Measurements from ENCODE around the gene PIGT.

PIGT gene

DNA sequence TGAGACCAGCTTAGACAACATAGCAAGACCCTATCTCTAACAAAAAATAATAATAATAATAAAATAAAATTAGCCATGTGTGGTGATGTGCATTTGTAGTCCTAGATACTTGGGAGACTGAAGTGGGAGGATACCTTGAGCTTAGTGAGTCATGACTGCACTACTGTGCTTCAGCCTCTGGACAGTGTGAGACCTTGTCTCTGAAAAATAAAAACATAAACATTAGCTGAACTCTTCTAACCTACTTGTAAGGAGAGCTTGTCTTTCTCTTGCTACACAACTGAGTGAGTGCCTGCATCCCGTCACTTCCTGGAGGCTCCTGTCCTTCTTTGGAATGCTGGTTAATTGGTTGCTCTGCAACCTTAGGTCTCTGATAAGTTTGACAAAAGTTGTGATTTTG lies 13.0 kb upstream of the PIGT start:
- DNase-seq: no peak

DNA sequence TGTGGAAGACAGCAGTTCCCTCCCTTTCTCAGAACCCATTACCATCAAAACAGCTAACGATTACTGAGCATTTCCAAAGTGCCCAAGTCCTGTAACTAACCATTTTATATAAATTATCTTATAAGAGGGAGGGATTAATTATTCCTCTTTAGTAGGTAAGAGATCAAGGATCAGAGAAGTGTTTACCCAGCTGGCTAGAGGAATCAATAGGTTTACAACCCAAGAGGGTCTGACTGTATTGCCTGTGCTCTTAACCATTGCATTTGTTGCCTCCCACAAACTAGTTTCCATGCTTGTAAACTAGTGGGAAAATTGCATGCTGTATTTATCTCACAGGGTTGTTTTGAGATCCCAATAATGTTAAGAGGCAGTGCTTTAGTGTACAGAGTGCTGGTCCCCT lies 11.5 kb upstream of the PIGT start:
- DNase-seq: peak; percentile 54

DNA sequence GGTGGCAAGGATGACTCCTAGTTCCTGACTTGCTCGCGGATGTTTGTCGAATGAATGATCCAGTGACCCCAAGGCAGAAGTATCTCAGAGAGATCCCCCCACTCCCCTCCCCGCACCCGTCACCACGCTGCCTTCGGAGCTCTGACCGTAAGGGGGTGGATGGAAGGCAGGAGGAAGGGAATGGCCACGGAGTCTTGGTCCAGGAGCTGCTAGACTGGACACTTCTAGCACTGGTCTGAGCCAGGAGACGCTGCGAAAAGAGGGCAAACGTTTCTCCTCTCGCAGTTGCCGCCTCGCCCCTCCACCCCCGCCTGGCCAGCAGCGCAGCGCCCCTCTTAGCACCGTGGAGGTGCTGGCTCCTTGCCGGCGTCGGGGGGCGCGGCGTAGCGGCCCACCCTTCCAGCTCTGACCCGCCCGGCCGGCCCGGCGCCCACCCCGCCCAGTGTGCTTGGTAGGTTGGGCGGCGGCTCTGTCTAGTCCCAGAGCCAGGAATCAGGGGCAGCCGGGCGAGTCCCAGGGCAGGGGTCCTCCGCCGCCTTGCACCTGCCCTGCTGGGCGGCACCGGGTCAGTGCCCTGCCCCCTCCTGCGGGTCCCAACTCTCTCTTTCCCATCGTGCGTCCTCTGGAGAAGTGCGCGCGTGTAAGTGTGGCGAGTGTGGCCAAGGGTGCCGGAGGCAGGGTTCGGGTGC lies 10.2 kb upstream of the PIGT start:
- peak; percentile 54 for DNase-seq

DNA sequence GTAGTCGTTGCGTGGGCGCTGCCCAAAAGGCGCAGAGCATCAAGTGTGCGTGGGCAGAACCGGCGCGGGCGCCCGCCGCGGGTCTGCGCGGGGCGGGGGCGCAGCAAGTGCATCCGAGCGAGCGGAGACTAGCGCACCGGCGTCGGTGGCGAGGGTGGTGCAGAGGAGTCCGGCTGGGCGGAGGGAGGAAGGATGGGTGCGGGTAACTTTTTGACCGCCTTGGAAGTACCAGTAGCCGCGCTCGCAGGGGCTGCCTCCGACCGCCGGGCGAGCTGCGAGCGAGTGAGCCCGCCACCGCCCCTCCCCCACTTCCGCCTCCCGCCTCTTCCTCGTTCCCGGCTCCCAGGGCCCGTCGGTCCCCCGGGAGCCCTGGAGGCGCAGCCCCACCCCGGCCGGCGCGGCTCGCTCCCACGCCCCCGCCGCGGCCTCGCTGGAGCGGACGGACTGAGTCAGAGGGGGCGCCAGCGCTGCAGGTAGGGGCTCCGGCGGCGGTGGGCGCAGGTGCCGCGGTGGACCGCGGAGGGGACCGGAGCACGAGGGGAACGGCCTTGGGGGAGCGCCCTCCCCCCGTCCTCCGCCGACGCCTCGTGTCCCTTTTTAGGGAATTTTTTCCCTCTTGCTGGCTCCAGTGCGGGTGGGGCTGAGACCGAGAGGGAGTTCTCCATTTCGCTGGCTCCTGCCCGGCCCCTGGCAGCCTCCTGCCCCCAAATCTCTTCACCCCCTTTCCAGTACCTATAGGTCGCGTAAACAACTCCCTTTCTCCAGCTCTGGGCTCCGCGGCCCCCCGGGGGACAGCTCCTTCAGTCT lies 9.5 kb upstream of the PIGT start:
- peak; percentile 78 for DNase-seq

DNA sequence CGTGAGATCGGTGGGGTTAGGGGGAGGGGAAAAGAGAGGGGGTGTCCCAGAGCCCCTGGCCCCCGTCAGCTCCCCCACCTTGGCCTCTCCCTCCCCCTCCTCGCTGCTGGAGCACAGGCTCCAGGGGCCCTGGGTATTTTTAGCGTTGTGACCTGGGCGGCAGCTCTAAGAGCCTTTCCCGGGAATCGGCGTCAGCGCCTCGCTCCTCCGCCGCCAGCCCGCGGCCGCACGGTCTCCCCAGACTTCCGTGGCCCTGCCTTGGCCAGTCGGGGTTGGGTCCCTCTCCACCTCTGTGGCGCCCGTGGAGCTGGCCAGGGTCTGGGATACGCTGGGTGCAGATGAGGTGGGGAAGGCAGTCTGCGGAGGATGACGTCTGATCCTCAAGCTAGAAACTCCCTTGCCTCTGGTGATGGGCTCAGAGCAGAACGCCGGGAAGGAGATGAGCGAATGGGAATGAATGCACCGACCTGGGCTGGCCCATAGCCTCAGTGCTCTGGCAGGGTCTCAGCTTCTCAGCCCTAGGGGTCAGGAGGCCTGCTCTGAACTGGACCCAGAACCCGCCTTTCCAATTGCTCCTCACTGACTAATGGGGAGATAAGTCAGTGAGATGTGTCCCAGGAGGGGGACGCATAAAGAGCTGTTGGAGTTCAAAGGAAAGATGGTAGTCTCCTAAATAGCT lies 8.7 kb upstream of the PIGT start:
- DNase-seq: peak; percentile 57

DNA sequence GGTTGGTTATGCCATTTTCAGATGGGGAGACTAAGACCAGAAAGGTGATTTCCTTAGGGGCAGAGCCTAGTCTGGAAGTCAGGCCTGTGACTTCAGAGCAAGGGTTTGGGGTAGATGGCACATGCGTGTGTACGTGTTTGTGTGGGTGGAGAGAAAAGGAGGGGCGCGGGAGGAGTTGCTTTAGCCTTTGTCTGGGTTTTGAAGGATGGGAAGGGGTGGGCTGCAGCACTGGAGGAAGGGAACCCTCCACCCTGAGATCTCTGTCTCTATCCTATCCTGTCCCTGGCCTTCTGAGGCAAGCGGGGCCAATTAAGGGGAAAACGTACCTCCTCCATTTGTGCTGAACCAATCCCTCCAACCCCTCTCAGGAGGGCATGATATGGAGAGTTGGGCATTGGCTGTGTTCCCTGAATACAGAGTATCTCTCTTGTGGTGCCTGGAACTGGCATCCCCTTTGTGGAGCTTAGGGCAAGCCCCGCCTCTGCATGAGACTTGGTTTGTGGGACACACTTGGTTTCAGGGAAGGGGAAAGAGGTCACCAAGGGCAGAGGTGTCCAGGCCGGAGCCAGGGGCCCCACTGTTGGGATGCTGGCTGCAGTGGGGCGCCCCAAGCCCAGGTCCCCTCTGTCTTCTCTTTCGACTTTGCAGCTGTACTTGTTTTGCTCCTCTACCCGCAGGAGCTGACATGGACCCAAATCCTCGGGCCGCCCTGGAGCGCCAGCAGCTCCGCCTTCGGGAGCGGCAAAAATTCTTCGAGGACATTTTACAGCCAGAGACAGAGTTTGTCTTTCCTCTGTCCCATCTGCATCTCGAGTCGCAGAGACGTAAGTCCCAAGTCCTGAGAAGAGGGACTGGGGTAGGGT lies 7.9 kb upstream of the PIGT start, which contains the start of gene DBNDD2:
TSS of gene DBNDD2 (plus strand) at position 507 of the 863 bp plus-strand sequence. CDS start at position 686, 179 bp downstream.
- DNase-seq: no peak

DNA sequence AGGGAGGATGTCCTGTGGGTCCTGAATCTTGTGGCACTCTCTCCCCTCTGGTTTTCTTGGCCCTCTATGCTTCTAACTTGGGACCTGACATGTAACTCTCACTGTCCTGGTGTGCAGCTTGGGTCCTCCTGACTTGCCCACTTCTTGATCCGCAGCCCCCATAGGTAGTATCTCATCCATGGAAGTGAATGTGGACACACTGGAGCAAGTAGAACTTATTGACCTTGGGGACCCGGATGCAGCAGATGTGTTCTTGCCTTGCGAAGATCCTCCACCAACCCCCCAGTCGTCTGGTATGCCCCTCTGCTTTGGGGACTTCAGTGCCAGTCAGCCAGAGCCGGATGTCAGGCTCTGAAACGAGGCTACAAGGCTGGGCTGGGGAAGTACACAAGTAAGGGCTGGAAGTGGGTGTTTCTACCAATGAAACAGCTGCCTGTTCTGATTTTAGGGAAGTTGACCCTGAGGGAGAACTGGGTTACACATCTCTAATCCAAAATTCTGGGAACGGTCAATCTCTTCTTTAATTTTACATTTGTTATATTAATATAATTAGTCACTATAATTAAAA lies 7.2 kb upstream of the PIGT start:
- DNase-seq: no peak

DNA sequence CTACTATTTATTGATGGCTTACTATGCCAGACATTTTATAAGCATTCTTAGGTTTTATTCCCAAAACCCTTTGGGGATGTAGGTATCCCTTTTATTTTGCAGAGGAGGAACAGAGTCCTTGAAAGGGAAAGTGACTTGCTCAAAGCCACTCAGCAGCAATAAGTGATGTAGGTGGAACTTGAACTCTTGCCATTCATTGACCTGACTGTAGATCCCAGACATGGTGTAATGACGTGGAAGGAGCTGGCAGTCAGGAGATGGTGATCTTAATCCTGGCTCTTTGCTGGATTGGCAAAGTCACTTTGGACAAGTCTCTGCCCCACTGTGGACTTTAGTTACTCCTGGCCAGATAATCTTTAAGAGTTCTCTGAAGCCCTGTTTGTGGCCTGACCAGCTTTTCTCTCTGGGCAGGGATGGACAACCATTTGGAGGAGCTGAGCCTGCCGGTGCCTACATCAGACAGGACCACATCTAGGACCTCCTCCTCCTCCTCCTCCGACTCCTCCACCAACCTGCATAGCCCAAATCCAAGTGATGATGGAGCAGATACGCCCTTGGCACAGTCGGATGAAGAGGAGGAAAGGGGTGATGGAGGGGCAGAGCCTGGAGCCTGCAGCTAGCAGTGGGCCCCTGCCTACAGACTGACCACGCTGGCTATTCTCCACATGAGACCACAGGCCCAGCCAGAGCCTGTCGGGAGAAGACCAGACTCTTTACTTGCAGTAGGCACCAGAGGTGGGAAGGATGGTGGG lies 6.2 kb upstream of the PIGT start:
- DNase-seq: no peak

DNA sequence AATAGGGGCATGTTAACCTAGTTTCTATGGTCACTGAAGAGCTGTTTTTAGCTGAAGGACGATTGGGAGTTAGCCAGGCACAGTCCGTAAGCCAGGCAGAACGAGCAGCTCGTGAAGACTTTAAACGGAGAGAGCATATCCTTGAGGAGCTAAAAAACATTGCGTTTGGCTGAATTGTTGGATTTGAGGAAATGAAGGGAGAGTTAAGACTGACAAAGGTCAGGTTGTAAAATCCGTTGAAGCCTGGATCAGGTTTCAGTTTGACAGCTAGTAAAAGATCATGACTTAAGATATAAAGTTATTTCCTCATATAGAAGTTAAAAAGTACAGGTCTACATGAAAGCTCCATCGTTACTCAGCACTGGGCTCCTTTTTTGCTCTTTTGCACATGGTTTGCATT lies 5.1 kb upstream of the PIGT start:
- no peak for DNase-seq

DNA sequence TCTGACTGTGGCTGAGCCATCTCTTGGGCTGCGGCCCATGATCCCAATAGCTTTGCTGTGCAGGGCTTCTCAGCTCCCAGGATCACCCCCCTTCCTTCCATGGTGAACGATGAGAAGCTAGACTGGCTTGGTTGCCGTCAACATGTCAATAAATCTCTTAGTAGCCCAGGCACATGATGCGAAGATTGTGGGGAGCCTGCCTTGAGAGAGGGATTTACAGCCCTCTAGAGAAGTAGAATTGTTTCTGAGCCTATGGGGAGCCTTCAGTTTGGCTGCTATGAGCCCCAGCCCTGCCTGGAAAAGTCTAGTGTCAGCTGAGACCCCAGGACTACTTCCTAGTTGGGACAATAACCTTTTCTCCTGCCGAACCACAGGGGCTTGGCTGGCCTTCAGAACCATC lies 3.3 kb upstream of the PIGT start:
- DNase-seq: no peak

DNA sequence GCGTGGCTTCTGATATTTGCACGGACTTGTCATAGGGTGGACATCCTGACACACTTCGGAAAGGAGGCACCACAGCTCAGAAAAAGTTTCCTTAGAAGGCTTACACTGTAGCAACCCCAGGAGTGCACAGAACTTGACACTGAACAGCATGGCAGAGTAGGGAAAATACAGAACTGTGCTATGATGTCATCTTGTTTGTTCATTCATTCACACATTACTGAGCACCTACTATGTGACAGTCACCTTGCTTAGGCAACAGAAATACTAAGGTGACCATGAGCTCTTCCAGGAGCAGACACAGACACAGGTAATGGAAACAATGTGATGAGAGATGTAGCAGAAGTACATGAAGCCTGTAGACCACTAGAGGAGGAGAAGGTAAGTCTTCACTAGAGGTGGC lies 2.5 kb upstream of the PIGT start:
- no peak for DNase-seq

DNA sequence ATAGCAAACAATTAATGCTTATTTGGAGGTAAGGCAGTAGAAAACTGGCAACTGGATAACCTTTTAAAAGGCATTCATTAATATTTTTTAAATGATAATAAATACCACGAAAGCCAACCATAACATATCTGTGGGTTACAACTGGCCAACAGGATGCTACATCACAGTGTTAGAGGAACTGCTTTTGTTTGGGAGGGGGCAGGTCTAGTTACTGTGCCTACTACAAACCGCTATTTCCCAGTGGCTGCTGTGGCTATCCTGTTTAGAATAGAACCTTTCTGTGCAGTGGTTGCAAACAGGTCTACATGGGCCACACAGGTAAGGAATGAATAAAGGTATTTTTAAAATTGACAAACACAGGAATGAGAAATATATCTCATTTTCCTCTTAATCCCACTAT lies 976 bp downstream of the PIGT start:
- DNase-seq: no peak

DNA sequence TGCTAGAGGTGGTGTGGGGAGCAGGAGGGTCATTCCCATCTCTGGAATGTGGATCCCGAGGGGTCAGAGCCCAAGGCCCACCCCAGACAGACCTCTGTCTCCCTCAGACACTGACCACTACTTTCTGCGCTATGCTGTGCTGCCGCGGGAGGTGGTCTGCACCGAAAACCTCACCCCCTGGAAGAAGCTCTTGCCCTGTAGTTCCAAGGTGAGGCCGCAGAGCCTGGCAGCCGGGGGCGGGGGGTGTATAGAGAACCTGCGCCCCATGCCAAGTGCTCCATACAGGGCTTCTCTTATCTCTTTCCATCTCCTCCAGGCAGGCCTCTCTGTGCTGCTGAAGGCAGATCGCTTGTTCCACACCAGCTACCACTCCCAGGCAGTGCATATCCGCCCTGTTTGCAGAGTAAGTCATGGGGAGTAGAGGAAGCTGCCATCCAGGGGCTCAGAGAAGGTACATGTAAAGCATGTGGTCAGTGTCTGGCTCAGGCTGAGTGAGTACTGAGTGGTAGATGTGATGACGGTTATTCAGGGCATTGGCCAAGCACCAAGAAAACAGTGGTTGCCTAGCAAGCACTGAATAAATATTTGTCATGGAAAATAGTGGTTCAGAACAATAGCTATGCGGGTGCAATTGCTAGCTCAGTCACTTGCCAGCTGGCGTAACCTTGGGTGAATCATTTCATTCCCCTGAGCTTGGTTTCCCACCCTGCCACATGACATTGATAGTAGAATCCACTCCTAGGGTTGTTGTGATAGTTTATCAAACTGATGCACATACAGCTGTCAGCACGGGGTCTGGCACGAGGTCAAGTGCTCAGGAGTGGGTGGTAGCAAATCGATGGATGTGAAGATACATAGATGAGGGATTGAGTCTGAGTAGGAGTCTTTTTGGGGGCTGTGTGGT lies 3.5 kb downstream of the PIGT start:
- DNase-seq: peak; percentile 93

DNA sequence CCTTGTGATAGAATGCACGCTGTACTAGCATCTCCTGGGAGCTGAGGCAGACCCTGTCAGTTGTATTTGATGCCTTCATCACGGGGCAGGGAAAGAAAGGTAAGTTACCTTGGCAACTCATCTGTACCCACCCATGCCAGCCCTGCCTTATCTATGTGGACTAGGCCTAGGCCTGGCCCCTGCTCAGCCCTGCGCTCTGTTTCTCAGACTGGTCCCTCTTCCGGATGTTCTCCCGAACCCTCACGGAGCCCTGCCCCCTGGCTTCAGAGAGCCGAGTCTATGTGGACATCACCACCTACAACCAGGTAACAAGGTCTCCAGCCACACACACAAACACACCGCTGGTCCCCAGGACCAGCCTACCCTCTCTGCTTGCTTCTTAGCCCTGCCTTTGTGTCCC lies 4.2 kb downstream of the PIGT start:
- DNase-seq: no peak

DNA sequence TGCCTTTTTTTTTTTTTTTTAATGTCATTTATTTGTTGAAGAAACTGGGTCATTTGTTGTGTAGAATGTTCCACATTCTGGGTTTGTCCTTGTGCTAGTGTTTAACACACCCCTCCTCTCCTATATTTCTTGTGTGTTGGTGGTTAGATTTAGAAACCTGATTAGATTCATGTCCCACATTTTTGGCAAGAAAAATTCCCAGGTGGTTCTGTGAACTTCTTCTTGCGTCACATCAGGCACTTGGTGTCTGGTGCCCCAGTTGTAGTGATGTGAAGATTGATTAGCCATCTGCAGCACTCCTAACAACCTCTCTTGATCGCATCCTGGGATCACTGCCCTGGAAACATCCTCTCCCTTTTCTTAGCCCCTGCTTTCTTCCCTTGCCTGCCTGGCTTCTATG lies 7.8 kb downstream of the PIGT start:
- no peak for DNase-seq

DNA sequence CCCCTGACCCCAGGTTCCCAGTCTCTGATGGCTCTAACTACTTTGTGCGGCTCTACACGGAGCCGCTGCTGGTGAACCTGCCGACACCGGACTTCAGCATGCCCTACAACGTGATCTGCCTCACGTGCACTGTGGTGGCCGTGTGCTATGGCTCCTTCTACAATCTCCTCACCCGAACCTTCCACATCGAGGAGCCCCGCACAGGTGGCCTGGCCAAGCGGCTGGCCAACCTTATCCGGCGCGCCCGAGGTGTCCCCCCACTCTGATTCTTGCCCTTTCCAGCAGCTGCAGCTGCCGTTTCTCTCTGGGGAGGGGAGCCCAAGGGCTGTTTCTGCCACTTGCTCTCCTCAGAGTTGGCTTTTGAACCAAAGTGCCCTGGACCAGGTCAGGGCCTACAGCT lies 9.6 kb downstream of the PIGT start:
- DNase-seq: no peak

DNA sequence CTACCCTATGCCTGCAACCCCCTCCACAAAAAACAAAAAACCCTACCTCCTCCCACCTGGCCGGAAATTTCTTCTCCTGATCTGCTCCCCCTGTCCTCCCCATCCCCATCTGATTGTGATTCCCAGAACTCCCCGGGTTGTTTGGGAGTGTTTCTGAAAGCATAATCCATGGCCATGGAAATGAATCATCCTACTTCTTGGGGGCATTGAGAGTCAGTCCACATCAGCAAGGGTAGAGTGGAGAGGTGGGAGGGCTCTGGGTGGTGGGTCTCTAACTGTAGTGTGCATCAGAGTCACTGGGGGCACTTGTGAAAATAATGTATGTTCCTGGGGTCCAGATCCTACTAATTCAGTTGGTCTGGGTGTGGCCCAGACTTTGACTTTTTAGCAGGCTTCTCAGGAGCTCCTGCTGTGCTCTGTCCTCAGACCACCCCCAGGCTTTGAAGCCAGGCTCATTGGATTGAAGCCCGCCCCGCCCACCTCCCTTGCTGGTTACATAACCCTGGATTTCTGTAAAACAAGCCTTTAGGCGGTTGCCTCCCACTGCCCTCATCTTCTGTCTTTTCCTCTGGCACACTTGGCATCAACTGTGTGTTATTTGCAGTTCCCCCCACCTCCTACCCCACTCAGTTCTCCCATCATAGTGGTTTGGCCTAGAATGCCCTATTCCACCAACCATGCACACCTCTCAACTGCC lies 10.5 kb downstream of the PIGT start:
- DNase-seq: no peak

DNA sequence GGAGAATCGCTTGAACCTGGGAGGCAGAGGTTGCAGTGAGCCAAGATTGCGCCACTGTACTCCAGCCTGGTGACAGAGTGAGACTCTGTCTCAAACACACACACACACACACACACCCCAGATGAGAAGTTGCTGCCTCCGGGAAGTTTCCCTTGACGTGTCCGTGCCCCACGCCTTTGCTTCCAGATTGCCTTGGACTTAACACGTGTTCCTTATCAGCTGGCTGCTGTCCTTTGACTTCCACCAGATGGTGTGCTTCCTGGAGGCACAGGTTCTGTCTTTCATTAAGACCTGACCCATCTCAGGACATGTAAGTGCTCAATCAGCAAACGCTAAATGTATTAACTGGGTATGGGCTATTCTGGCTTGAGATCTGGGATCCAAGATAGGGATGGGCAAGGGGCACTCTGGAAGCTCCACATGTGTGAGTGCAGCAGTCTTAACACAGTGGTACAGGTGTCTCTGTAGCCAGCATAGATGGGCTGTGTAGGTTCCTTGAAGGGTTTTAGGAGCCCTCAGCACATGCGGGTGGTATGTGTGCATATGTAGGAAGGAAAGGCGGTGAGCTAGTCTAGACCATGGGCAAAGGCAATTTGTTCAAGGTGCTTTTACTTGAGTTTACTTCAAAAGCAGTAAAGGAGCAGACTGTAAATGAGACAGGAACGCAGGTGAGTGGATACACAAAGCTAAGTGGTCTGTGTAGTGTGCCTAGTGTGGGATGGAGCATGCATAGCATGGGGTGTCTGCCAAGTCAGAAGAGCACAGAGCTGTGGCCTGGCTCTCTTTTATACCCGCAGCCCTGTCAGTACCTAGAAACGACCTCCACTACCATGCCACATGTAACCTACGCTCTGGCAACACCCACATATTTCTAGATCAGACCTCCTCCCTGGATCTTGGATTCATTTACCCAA lies 11.6 kb downstream of the PIGT start:
- no peak for DNase-seq

DNA sequence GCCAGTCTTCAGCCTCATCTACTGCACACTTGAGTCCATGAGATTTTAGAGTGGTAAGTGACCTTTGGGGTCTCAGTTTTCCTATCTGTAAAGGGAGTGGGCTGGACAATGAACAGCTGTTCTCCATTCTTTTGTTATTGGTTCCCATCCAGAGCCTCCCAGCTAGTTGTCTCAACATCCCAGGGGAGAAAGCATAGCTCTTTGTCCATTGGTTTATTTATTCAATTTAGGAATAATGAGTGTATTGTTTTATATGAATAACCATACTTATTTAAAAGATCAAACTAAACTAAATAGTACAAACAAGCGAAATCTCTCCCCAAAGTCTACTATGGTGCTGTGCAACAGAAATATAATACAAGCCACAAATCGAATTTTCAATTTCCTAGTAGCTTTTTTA lies 13.7 kb downstream of the PIGT start:
- no peak for DNase-seq
